ENCODE measurements around the gene QRFPR. TPM values are rescaled to one million over a fixed set of nuclear protein-coding genes. Genes with fewer than 3 reads are reported as not detected.
"Not testable (repeated sequence)": the region's sequence is repeated elsewhere in the genome, so short reads cannot be mapped to it uniquely, and the experiment has no call there.

Gene QRFPR
- polyA plus RNA-seq, 3 donors: 0.06 to 0.79 TPM; not detected in 1

DNA sequence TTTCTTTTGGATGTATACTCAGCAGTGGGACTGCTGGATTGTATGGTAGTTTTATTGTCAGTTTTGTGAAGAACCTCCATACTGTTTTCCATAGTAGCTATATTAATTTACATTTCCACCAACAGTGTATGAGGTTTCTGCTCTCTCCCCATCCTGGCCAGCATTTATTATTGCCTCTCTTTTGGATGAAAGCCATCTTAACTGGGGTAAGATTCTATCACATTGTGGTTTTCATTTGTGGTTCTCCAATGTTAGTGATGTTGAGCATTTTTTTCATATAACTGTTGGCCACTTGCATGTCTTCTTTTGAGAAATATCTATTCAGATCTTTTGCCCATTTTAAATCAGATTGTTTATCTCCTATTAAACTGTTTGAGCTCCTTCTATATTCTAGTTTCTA is 27.6 kb downstream of the QRFPR start:
- H3K27ac ChIP-seq (ENCODE audit: low read depth, low read length): no peak overlapping the region

GRCh38 chr4:121344098-121344497 is 36.7 kb downstream of the QRFPR start:
- 19 to 66% (median 32%) methylated on average over 1 of the region's 1 CpG for WGBS, 3 donors
- no peak overlapping the region for H3K27ac ChIP-seq (ENCODE audit: low read depth, low read length)

DNA sequence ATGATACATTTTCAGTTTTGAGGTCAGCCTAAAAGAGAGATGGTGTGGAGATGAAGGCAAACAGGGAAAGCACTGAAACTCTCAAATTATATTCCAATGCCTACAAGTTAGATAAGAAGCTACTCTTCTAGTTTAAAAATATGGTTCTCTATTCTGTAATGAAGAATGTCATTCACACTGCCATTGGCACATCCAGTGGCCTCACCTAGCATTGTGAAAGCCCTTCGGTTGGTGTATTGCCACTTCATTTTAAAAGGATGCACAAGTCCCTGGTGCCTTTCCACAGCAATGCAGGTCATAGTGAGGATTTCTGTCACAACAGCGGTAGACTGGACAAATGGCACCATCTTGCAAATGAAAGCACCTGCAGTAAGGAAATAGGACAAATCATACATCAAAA is 40.6 kb downstream of the QRFPR start:
- WGBS, 3 donors: 85 to 91% (median 88%) methylated on average over 2 of the region's 2 CpGs
- no peak overlapping the region for H3K27ac ChIP-seq (ENCODE audit: low read depth, low read length)

DNA sequence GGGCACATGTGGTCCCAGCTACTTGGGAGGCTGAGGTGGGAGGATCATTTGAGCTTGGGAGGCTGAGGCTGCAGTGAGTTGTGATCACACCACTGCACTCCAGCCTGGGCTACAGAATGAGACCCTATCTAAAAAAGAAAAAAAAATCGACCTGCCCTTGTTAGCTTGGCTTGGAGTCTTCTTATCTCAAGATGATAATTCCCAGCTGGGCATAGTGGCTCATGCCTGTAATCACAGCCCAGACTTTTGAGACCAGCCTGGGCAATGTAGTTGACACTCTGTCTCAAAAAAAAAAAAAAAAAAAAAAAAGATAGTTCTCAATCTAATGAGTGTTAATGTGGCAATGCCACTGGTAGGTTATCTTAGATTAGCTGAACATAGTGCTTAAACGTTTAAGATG is 41.0 kb downstream of the QRFPR start:
- WGBS, 3 donors: 35 to 57% (median 55%) methylated on average over 2 of the region's 2 CpGs
- H3K27ac ChIP-seq (ENCODE audit: low read depth, low read length): no peak overlapping the region

- WGBS, 3 donors: 39 to 70% (median 63%) methylated on average over 2 of the region's 2 CpGs
- H3K27ac ChIP-seq (ENCODE audit: low read depth, low read length): no peak overlapping the region
Observed at GRCh38 chr4:121339307-121339706, 41.5 kb downstream of the QRFPR start.

- H3K27ac ChIP-seq (ENCODE audit: low read depth, low read length): no peak overlapping the region
- WGBS, 3 donors: 91 to 93% (median 92%) methylated on average over 7 of the region's 7 CpGs
Observed at GRCh38 chr4:121338518-121338917, 42.3 kb downstream of the QRFPR start.

- 89 to 93% (median 92%) methylated on average over 2 of the region's 2 CpGs for WGBS, 3 donors
- no peak overlapping the region for H3K27ac ChIP-seq (ENCODE audit: low read depth, low read length)
Observed at GRCh38 chr4:121336706-121337105, 44.1 kb downstream of the QRFPR start.

- no peak overlapping the region for H3K27ac ChIP-seq (ENCODE audit: low read depth, low read length)
- 63 to 83% (median 75%) methylated on average over 4 of the region's 4 CpGs for WGBS, 3 donors
Observed at GRCh38 chr4:121330180-121330665, 50.6 kb downstream of the QRFPR start.

GRCh38 chr4:121326597-121326996 is 54.2 kb downstream of the QRFPR start:
- WGBS, 3 donors: 35 to 45% (median 37%) methylated on average over 1 of the region's 1 CpG
- H3K27ac ChIP-seq (ENCODE audit: low read depth, low read length): no peak overlapping the region

GRCh38 chr4:121324331-121324730 is 56.5 kb downstream of the QRFPR start:
- no peak overlapping the region for H3K27ac ChIP-seq (ENCODE audit: low read depth, low read length)
- WGBS, 3 donors: 88 to 97% (median 88%) methylated on average over 3 of the region's 3 CpGs

DNA sequence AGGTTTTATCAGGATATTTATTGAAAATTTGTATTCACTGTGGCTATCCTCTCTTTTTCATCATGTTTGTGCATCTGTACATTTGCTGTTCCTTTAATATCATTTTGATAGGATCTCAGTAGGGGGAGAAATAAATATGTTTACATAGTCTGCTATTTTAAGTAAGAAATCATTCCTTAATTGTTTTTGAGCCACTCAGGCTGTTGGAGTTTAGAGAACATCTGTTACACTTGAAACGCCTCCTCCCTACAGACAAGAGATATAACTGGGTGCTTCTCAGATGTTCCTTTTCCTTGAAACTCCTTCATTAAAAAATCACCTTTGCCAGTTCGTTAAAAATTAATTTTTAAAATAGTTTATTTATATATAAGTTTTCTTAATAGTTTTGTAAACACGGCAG is 59.4 kb downstream of the QRFPR start:
- 17 to 49% (median 45%) methylated on average over 3 of the region's 3 CpGs for WGBS, 3 donors

DNA sequence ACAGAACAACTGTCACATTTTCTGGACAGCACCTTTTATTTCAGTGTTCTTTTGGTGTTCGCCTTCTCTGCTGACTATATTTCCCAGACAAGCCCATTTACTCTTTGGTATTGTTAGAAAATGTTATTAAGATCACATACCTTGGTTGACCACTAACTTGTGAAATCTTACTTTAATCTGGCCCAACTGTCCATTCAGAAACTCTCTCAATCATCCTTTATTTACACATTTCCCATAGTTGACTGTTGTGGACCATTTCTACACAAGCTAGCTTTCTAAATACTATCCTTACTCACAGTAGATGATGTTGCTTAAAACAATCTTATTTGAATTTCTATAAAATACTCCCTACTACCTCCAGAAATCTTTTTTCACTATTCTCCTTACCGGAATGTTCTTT is 64.7 kb downstream of the QRFPR start:
- WGBS, 3 donors: 78 to 93% (median 88%) methylated on average over 2 of the region's 2 CpGs

More for the DNA sequence above, 59.4 kb downstream of the QRFPR start:
- no peak overlapping the region for H3K27ac ChIP-seq (ENCODE audit: low read depth, low read length)

GRCh38 chr4:121313430-121313829 is 67.4 kb downstream of the QRFPR start:
- WGBS, 3 donors: 70 to 83% (median 73%) methylated on average over 2 of the region's 2 CpGs
- H3K27ac ChIP-seq (ENCODE audit: low read depth, low read length): not testable (repeated sequence)

More for the DNA sequence above, 64.7 kb downstream of the QRFPR start:
- H3K27ac ChIP-seq (ENCODE audit: low read depth, low read length): no peak overlapping the region

DNA sequence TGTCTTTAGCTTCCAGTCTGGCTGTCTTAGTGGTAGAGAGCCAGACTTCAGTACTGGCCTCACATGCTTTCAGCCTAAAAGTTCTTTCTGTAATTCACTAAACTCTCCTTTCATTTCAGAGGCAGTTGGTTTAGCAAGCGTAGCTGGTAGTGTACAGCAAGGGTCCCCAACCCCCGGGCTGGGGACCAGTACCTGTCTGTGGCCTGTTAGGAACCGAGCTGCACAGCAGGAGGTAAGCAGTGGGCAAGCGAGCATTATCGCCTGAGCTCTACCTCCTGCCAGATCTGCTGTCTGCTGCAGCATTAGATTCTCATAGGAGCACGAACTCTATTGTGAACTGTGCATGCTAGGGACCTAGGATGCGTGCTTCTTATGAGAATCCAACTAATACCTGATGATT is 72.0 kb downstream of the QRFPR start:
- 66 to 77% (median 76%) methylated on average over 7 of the region's 7 CpGs for WGBS, 3 donors
- H3K27ac ChIP-seq (ENCODE audit: low read depth, low read length): no peak overlapping the region

DNA sequence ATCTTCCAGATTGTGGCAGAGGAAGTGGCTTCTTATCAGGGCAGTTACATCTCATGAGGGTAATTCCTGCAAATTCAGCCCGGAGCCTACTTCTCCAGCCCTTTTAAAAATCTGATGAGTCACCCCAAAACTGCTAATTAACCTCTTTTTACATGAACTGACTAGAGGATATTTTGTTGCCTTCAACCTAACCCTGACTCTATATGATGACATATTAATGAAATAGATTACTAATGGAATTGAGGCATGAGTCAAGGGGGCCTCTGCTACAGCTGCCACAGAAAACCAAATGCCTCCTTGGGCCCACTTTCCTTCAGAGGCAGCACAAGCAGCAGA is 72.5 kb downstream of the QRFPR start:
- WGBS, 3 donors: 30 to 68% (median 30%) methylated on average over 1 of the region's 1 CpG
- H3K27ac ChIP-seq (ENCODE audit: low read depth, low read length): no peak overlapping the region

- no peak overlapping the region for H3K27ac ChIP-seq (ENCODE audit: low read depth, low read length)
- 19 to 22% (median 20%) methylated on average over 5 of the region's 5 CpGs for WGBS, 3 donors
Observed at GRCh38 chr4:121307445-121308327, 73.1 kb downstream of the QRFPR start.

DNA sequence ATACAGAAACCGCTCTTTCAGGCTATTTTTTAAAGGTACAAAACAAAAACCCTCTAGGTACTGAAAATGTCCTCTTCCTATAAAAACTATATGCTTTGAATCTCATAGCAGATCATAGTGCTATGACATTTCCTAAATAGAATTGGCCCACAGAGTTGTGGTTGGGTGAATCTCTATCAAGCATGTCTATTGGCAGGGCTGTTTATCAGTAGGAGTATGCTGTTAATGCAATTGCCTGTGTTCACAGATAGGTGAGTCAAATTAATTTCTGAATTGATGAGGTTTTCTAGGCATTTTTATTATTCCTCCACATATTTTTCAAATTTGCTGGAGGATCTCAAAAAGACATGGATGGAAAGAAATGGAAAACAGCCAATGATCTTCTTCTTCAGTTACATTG is 73.9 kb downstream of the QRFPR start:
- no peak overlapping the region for H3K27ac ChIP-seq (ENCODE audit: low read depth, low read length)
- WGBS, 3 donors: 56 to 90% (median 66%) methylated on average over 1 of the region's 1 CpG

- 33 to 87% (median 81%) methylated on average over 1 of the region's 1 CpG for WGBS, 3 donors
- H3K27ac ChIP-seq (ENCODE audit: low read depth, low read length): no peak overlapping the region
Observed at GRCh38 chr4:121304893-121305292, 75.9 kb downstream of the QRFPR start.

DNA sequence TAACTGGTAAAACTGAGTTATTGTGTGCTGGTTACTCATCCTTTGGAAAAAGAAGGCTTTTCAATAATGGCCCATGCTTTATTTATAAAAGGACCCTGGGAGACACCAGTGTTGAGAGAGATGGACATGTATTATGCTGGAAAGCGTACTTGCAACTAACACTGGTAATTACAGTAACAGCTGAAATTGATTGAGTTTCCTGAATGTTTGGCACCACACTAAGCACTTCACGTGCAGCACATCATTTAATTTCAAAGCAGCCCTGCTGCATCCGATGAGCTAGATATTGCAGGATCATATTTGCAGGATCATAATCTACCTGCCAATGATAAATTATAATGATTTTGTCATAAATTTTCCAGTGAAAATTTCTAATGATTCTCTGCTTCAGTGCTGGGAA is 81.5 kb downstream of the QRFPR start:
- WGBS, 3 donors: 43 to 61% (median 53%) methylated on average over 3 of the region's 3 CpGs
- H3K27ac ChIP-seq (ENCODE audit: low read depth, low read length): no peak overlapping the region

- 64 to 95% (median 89%) methylated on average over 1 of the region's 1 CpG for WGBS, 3 donors
- H3K27ac ChIP-seq (ENCODE audit: low read depth, low read length): no peak overlapping the region
Observed at GRCh38 chr4:121283319-121283718, 97.5 kb downstream of the QRFPR start.
